ENCODE data around the gene RPL28. TPM values are rescaled to one million over a fixed set of nuclear protein-coding genes. Genes with fewer than 3 reads are reported as not detected.
A peak's percentile ranks its signal among the peaks of the same experiment; 100 is the strongest.
"Not testable (repeated sequence)": the region's sequence is repeated elsewhere in the genome, so short reads cannot be mapped to it uniquely, and the experiment has no call there.

RPL28 gene
- total RNA-seq, 1 donor from 2014 or later: 1,343 TPM

DNA sequence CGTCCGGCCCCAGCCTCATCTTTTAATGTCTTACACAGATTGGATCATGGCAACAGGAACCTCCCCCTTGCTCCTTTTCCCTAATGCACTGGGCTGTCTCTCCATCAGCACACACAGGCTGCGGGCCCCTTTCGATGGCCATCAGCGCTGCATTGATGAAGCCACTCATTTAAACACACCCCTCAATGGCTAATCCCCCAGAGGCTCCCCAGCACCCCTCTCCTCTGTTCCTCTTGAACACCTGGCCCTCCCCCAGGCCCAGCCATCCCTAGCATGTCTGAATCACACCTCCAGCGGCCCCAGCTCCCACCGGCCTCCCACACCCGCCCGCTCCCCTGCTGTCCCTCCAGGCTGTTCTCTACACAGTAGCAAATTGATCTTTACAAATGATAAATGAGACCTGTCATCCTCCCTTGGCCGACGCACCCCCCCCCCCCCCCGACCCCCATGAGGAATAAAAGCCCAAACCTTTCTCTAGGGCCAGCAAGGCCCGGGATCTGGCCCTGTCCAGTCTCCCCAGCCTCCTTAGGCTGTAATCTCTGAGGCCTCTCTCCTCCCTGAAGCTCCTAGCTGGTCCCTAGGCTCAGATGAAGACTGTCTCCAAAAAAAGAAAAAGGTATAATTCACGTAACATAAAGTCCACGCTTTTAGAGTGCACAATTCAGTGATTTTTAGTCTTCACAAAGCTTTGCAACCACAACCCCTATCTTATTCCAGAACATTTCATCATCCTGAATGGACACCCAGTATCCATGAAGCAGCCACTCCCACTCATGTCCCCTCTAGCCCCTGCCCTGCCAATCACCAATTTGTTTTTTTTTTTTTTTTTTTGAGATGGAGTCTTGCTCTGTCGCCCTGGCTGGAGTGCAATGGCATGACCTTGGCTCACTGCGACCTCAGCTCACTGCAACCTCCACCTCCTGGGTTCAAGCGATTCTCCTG is 7.4 kb downstream of the RPL28 start:
- DNase-seq (ENCODE audit: low spot score): no peak
- Mint-ChIP-seq H3K27me3 (ENCODE audit: low read depth) (no peaks in the 10 kb centered on the region), H3K4me1 (ENCODE audit: low read depth) (peaks cover 36% of the 10 kb centered on the region), H3K9me3 (ENCODE audit: low read depth) (no peaks in the 10 kb centered on the region), H3K36me3 (ENCODE audit: low read depth) (peaks cover 5% of the 10 kb centered on the region), H3K4me3 (ENCODE audit: unreplicated experiment) (no peak overlapping the region), H3K27ac (ENCODE audit: unreplicated experiment) (peak overlapping the region; percentile 49)
- TF ChIP-seq, protein P1, sequence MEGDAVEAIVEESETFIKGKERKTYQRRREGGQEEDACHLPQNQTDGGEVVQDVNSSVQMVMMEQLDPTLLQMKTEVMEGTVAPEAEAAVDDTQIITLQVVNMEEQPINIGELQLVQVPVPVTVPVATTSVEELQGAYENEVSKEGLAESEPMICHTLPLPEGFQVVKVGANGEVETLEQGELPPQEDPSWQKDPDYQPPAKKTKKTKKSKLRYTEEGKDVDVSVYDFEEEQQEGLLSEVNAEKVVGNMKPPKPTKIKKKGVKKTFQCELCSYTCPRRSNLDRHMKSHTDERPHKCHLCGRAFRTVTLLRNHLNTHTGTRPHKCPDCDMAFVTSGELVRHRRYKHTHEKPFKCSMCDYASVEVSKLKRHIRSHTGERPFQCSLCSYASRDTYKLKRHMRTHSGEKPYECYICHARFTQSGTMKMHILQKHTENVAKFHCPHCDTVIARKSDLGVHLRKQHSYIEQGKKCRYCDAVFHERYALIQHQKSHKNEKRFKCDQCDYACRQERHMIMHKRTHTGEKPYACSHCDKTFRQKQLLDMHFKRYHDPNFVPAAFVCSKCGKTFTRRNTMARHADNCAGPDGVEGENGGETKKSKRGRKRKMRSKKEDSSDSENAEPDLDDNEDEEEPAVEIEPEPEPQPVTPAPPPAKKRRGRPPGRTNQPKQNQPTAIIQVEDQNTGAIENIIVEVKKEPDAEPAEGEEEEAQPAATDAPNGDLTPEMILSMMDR (IDR thresholded peaks at IDR 0.05): no peak

DNA sequence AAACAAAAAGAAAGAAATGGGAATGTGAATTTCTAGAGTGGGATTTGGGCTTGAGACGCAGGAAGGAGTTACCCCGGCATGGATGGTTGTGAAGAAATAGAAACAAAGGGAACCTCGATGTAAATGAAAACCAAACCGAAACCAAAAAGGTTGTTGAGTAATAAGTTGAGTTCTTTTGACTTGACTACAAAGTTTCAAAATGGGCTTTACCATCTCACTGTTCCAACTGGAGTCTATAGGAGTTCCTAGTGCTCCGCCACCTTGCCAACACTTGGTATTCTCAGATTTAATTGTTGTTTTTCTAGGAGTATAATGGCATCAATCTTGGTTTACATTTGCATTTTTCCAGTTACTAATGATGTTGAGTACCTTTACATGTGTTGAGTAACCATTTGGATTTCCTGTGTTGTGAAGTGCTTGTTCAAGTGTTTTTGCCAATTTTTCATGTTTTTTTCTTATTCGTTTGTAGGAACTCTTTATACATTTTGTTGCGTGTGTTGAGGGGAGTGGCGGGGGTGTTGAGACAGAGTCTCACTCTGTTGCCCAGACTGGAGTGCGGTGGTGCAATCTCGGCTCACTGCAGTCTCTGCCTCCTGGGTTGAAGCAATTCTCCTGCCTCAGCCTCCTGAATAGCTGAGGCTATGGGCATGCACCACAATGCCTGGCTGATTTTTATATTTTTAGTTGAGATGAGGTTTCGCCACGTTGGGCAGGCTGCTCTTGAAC is 12.6 kb downstream of the RPL28 start:
- Mint-ChIP-seq H3K27me3 (ENCODE audit: low read depth) (no peaks in the 10 kb centered on the region), H3K27ac (ENCODE audit: unreplicated experiment) (no peak overlapping the region), H3K36me3 (ENCODE audit: low read depth) (peaks cover 21% of the 10 kb centered on the region), H3K4me1 (ENCODE audit: low read depth) (peaks cover 3% of the 10 kb centered on the region), H3K4me3 (ENCODE audit: unreplicated experiment) (no peak overlapping the region), H3K9me3 (ENCODE audit: low read depth) (no peaks in the 10 kb centered on the region)
- DNase-seq (ENCODE audit: low spot score): no peak
- TF ChIP-seq, protein P1 (IDR thresholded peaks at IDR 0.05): no peak

DNA sequence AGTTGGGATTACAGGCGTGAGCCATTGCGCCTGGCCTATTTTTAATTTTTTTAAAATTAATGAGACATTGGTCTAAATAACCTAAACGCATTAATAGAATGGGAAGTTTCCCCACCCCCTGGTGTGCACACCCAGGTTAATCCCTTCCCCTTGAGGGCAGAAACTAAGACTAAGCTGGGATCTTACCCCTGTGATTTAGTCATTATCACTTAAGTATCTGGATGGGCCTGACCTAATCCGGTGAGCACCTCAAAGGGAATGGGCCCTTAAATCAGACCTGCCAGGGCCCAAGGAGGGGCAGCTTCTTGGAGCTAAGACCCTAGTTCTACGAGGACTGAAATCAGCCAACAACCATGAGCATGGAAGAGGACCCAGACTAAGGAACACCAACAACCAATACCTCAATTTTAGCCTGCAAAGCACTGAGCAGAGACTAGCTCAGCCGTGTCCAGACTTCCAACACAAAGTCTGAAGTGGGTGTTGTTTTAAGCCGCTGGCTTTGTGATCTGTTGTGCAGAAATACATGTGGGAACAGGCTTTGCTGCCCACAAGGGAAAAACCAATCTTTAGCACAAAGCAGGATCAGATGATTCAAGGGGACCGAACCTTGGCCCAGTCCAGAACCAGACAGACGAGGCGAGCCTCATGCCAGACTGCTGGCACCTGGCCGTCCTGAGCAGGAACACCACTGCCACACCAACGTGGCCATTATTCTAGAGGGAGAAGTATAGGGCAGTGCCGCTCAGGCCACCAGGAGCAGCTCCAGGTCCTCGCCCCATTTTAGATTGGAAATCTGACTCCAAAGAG is 14.8 kb downstream of the RPL28 start:
- H3K27me3 Mint-ChIP-seq (ENCODE audit: low read depth): no peaks in the 10 kb centered on the region
- TF ChIP-seq, protein P1 (IDR thresholded peaks at IDR 0.05): no peak
- H3K4me1 Mint-ChIP-seq (ENCODE audit: low read depth): peaks cover 9% of the 10 kb centered on the region
- H3K4me3 Mint-ChIP-seq (ENCODE audit: unreplicated experiment): no peak overlapping the region
- no peak overlapping the region for H3K27ac Mint-ChIP-seq (ENCODE audit: unreplicated experiment)
- DNase-seq (ENCODE audit: low spot score): no peak
- no peaks in the 10 kb centered on the region for H3K9me3 Mint-ChIP-seq (ENCODE audit: low read depth)
- peaks cover 27% of the 10 kb centered on the region for H3K36me3 Mint-ChIP-seq (ENCODE audit: low read depth)

DNA sequence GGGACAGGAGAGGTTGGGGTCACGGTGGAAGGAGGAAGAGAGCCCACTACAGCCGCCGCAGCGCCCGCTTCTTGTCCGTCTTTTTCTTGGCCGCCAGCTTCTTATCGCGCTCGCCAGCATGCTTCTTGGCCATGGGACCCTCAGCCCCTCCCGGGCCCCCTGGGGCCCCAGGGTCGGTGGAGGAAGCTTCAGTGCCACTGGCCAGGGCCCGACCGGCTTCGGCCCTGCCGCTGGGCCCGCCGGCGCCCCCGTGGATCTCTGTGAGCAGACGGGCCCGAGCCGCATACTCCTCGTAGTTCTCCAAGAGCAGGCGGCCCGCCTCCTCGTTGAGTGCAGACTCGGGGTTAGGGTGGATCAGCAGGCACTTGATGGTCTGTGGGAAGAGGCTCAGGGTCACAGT is 15.7 kb downstream of the RPL28 start:
- H3K27me3 Mint-ChIP-seq (ENCODE audit: low read depth); H3K27ac Mint-ChIP-seq (ENCODE audit: unreplicated experiment); H3K9me3 Mint-ChIP-seq (ENCODE audit: low read depth); DNase-seq (ENCODE audit: low spot score); H3K4me3 Mint-ChIP-seq (ENCODE audit: unreplicated experiment): not testable (repeated sequence)
- Mint-ChIP-seq H3K4me1 (ENCODE audit: low read depth) (peaks cover 18% of the 10 kb centered on the region), H3K36me3 (ENCODE audit: low read depth) (peaks cover 36% of the 10 kb centered on the region)

DNA sequence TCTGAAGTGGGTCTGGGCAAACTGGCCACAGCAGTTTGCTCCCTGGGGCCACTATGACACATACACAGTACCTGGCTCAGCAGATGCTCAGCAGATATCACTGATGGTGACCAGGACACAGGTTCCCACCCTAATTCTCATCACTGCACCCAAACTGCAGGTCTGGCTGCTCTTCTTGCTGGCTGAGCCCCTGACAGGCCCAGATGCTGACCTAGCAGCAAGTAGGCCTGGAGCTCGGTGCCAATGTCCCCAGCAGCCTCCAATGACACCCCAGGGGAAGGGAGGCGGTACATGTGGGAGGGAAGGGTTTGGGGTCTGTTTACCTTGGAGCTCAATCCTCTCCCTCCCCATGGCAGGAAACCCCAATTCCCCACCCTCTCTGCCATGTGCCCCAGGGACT is 16.8 kb downstream of the RPL28 start:
- no peak for DNase-seq (ENCODE audit: low spot score)
- H3K27me3 Mint-ChIP-seq (ENCODE audit: low read depth): no peaks in the 10 kb centered on the region
- TF ChIP-seq, protein P1 (IDR thresholded peaks at IDR 0.05): no peak
- peaks cover 25% of the 10 kb centered on the region for H3K4me1 Mint-ChIP-seq (ENCODE audit: low read depth)
- H3K36me3 Mint-ChIP-seq (ENCODE audit: low read depth): peaks cover 39% of the 10 kb centered on the region
- no peaks in the 10 kb centered on the region for H3K9me3 Mint-ChIP-seq (ENCODE audit: low read depth)
- H3K27ac Mint-ChIP-seq (ENCODE audit: unreplicated experiment): no peak overlapping the region
- H3K4me3 Mint-ChIP-seq (ENCODE audit: unreplicated experiment): no peak overlapping the region
